ENCODE results near the gene IRAK4.

IRAK4 gene

DNA sequence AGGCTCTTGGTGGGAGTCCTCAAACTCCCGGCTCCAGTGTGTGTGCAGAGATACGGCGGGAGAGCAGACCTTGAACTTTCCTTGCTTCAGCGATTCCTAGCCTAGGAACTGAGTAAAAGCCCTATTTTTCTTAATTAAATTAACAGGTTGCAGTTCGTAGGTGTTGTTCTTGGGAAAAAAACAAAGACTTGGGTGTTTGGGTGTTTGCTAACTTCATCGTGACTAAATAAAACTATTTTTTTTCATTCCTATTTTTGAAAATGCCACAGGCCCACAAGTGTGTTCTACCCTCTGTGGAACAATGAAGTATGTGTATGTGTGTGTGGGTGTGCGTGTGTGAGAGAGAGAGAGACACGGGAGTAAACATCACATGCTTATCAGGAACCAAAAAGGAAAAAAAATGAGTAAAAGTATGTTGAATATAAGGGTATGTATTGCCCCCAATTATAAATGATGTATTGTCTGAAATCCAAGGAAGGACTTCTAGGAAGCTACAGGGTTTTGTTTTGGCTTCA lies 77.8 kb downstream of the IRAK4 start:
- DNase-seq (ENCODE audit: low read depth), result no peak

Data from GM04504 (cell line).